Epithelial cell of esophagus (primary cell): ENCODE measurements around the gene SLC7A8.

Experiments
- DNase-seq: peaks from one replicate; pipeline ENCODE4 v3.0.0; 2010; ENCODE audit warnings: low read depth
- H3K4me3 ChIP-seq: 2 replicates; pipeline ENCODE4 v1.5.1; 2011; ENCODE audit warnings: mild to moderate bottlenecking, low read length, control low read depth
- TF ChIP-seq, protein P1 (sequence below): IDR thresholded peaks from 2 replicates; pipeline ENCODE4 v1.5.1; 2011; ENCODE audit warnings: low read depth, mild to moderate bottlenecking, low read length, control low read depth, inconsistent platforms; ENCODE audit not compliant: insufficient read depth; ENCODE audit errors: missing control alignments

The SLC7A8 gene

GRCh38 chr14:23167116-23167847 lies 16.2 kb downstream of the SLC7A8 start:
- DNase-seq, result no peak
- no peak overlapping the region for H3K4me3 ChIP-seq
- TF ChIP-seq, protein P1, sequence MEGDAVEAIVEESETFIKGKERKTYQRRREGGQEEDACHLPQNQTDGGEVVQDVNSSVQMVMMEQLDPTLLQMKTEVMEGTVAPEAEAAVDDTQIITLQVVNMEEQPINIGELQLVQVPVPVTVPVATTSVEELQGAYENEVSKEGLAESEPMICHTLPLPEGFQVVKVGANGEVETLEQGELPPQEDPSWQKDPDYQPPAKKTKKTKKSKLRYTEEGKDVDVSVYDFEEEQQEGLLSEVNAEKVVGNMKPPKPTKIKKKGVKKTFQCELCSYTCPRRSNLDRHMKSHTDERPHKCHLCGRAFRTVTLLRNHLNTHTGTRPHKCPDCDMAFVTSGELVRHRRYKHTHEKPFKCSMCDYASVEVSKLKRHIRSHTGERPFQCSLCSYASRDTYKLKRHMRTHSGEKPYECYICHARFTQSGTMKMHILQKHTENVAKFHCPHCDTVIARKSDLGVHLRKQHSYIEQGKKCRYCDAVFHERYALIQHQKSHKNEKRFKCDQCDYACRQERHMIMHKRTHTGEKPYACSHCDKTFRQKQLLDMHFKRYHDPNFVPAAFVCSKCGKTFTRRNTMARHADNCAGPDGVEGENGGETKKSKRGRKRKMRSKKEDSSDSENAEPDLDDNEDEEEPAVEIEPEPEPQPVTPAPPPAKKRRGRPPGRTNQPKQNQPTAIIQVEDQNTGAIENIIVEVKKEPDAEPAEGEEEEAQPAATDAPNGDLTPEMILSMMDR, result no peak

- TF ChIP-seq, protein P1, result no peak
- no peak overlapping the region for H3K4me3 ChIP-seq
- DNase-seq, result no peak
Observed at GRCh38 chr14:23164949-23165348, 18.5 kb downstream of the SLC7A8 start.

- DNase-seq, result no peak
- TF ChIP-seq, protein P1, result no peak
Observed at GRCh38 chr14:23164250-23164649, 19.2 kb downstream of the SLC7A8 start.

GRCh38 chr14:23163830-23164229 lies 19.6 kb downstream of the SLC7A8 start:
- H3K4me3 ChIP-seq, result no peak overlapping the region
- TF ChIP-seq, protein P1, result no peak

More at GRCh38 chr14:23164250-23164649, 19.2 kb downstream of the SLC7A8 start:
- no peak overlapping the region for H3K4me3 ChIP-seq

GRCh38 chr14:23162800-23163199 lies 20.7 kb downstream of the SLC7A8 start:
- TF ChIP-seq, protein P1, result no peak
- H3K4me3 ChIP-seq, result no peak overlapping the region
- no peak for DNase-seq

More at GRCh38 chr14:23163830-23164229, 19.6 kb downstream of the SLC7A8 start:
- no peak for DNase-seq

GRCh38 chr14:23162005-23162404 lies 21.5 kb downstream of the SLC7A8 start:
- no peak for DNase-seq
- TF ChIP-seq, protein P1, result no peak
- no peak overlapping the region for H3K4me3 ChIP-seq
